Measurements from ENCODE around the gene SCYGR4.

Gene SCYGR4

GRCh38 chr2:227613272-227613660 lies 4.0 kb upstream of the SCYGR4 start:
- Histone ChIP-seq H3K9me3 (ENCODE audit: control insufficient read depth in 2 of 2, low read length in 2 of 2) (no peaks in the 10 kb centered on the region), H3K4me1 (ENCODE audit: control insufficient read depth in 2 of 2, insufficient read depth in 2 of 2, low read length in 2 of 2) (no peaks in the 10 kb centered on the region), H3K9ac (ENCODE audit: low read depth in 1 of 2, low read length in 2 of 2) (no peak overlapping the region), H3K27ac (ENCODE audit: low read depth in 2 of 2, low read length in 2 of 2) (no peak overlapping the region), H3K36me3 (ENCODE audit: control insufficient read depth in 2 of 2, insufficient read depth in 2 of 2, low read length in 2 of 2) (no peaks in the 10 kb centered on the region), H3K27me3 (ENCODE audit: control insufficient read depth in 2 of 2, insufficient read depth in 2 of 2, low read length in 2 of 2) (no peaks in the 10 kb centered on the region), H3K4me3 (ENCODE audit: low read length in 2 of 2) (no peak overlapping the region)

- no peak overlapping the region for H3K27ac ChIP-seq (ENCODE audit: low read depth in 2 of 2, low read length in 2 of 2)
- no peaks in the 10 kb centered on the region for H3K36me3 ChIP-seq (ENCODE audit: control insufficient read depth in 2 of 2, insufficient read depth in 2 of 2, low read length in 2 of 2)
- no peak overlapping the region for H3K9ac ChIP-seq (ENCODE audit: low read depth in 1 of 2, low read length in 2 of 2)
- H3K9me3 ChIP-seq (ENCODE audit: control insufficient read depth in 2 of 2, low read length in 2 of 2) = no peaks in the 10 kb centered on the region
- H3K27me3 ChIP-seq (ENCODE audit: control insufficient read depth in 2 of 2, insufficient read depth in 2 of 2, low read length in 2 of 2) = no peaks in the 10 kb centered on the region
- H3K4me1 ChIP-seq (ENCODE audit: control insufficient read depth in 2 of 2, insufficient read depth in 2 of 2, low read length in 2 of 2) = no peaks in the 10 kb centered on the region
- no peak overlapping the region for H3K4me3 ChIP-seq (ENCODE audit: low read length in 2 of 2)
Observed at GRCh38 chr2:227614246-227614645, 3.1 kb upstream of the SCYGR4 start.

DNA sequence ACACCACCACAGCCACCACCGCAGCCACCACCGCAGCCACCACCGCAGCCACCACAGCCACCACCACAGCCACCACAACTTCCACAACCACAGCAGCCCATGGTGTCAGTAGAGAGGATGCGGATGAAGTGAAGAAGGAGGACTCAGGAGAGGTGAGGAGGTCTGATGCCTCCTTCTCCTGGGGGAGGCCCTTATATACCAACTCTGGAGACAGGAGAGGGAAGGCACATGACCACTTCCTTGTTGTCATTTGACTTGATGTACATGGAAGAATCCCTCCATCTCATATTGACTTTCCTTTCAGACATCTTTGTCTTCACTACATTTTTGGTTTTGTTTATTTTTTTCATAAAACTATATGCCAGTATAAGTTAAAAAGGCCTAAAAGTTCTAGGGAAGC lies 2.6 kb upstream of the SCYGR4 start, which contains the start of gene SCYGR3:
Gene SCYGR3 (minus strand): TSS at position 101 of the 400 bp plus-strand sequence. CDS start 0 bp downstream, at position 101.
- Histone ChIP-seq H3K27ac (ENCODE audit: low read depth in 2 of 2, low read length in 2 of 2) (no peak within 1 kb of the TSS), H3K4me3 (ENCODE audit: low read length in 2 of 2) (no peak within 1 kb of the TSS), H3K36me3 (ENCODE audit: control insufficient read depth in 2 of 2, insufficient read depth in 2 of 2, low read length in 2 of 2) (no peaks in the 10 kb centered on the region), H3K4me1 (ENCODE audit: control insufficient read depth in 2 of 2, insufficient read depth in 2 of 2, low read length in 2 of 2) (no peaks in the 10 kb centered on the region), H3K9me3 (ENCODE audit: control insufficient read depth in 2 of 2, low read length in 2 of 2) (no peaks in the 10 kb centered on the region), H3K27me3 (ENCODE audit: control insufficient read depth in 2 of 2, insufficient read depth in 2 of 2, low read length in 2 of 2) (no peaks in the 10 kb centered on the region), H3K9ac (ENCODE audit: low read depth in 1 of 2, low read length in 2 of 2) (no peak within 1 kb of the TSS)

- Histone ChIP-seq H3K9me3 (ENCODE audit: control insufficient read depth in 2 of 2, low read length in 2 of 2) (no peaks in the 10 kb centered on the region), H3K27ac (ENCODE audit: low read depth in 2 of 2, low read length in 2 of 2) (no peak overlapping the region), H3K27me3 (ENCODE audit: control insufficient read depth in 2 of 2, insufficient read depth in 2 of 2, low read length in 2 of 2) (no peaks in the 10 kb centered on the region), H3K4me3 (ENCODE audit: low read length in 2 of 2) (no peak overlapping the region), H3K36me3 (ENCODE audit: control insufficient read depth in 2 of 2, insufficient read depth in 2 of 2, low read length in 2 of 2) (no peaks in the 10 kb centered on the region), H3K4me1 (ENCODE audit: control insufficient read depth in 2 of 2, insufficient read depth in 2 of 2, low read length in 2 of 2) (no peaks in the 10 kb centered on the region), H3K9ac (ENCODE audit: low read depth in 1 of 2, low read length in 2 of 2) (no peak overlapping the region)
Observed at GRCh38 chr2:227615181-227615580, 2.1 kb upstream of the SCYGR4 start.

DNA sequence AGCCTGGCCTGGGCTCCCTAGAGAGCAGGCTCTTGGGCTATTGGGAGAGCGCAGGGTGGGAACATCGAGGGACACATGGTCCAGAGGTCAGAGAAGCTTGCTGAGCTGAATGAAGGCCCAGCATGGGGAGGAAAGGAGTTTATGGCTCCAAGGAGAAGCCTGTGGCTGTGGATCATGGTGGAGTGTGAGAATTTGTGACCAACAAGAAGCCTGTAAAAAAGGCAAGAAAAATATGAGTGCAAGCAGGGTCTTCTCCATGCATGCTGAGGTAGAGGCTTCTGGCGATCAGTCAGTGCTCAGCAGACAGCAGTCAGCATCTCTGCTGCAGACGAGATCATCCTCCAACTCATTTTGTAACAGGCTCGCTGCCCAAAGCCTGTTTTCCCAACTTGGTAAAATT lies 1.4 kb upstream of the SCYGR4 start:
- Histone ChIP-seq H3K9me3 (ENCODE audit: control insufficient read depth in 2 of 2, low read length in 2 of 2) (no peaks in the 10 kb centered on the region), H3K27me3 (ENCODE audit: control insufficient read depth in 2 of 2, insufficient read depth in 2 of 2, low read length in 2 of 2) (no peaks in the 10 kb centered on the region), H3K4me3 (ENCODE audit: low read length in 2 of 2) (no peak overlapping the region), H3K9ac (ENCODE audit: low read depth in 1 of 2, low read length in 2 of 2) (no peak overlapping the region), H3K4me1 (ENCODE audit: control insufficient read depth in 2 of 2, insufficient read depth in 2 of 2, low read length in 2 of 2) (no peaks in the 10 kb centered on the region), H3K27ac (ENCODE audit: low read depth in 2 of 2, low read length in 2 of 2) (no peak overlapping the region), H3K36me3 (ENCODE audit: control insufficient read depth in 2 of 2, insufficient read depth in 2 of 2, low read length in 2 of 2) (no peaks in the 10 kb centered on the region)

- Histone ChIP-seq H3K4me3 (ENCODE audit: low read length in 2 of 2) (no peak overlapping the region), H3K36me3 (ENCODE audit: control insufficient read depth in 2 of 2, insufficient read depth in 2 of 2, low read length in 2 of 2) (no peaks in the 10 kb centered on the region), H3K9ac (ENCODE audit: low read depth in 1 of 2, low read length in 2 of 2) (no peak overlapping the region), H3K4me1 (ENCODE audit: control insufficient read depth in 2 of 2, insufficient read depth in 2 of 2, low read length in 2 of 2) (no peaks in the 10 kb centered on the region), H3K27me3 (ENCODE audit: control insufficient read depth in 2 of 2, insufficient read depth in 2 of 2, low read length in 2 of 2) (peaks cover 0 to 3% of the 10 kb centered on the region in 2 donors), H3K9me3 (ENCODE audit: control insufficient read depth in 2 of 2, low read length in 2 of 2) (no peaks in the 10 kb centered on the region), H3K27ac (ENCODE audit: low read depth in 2 of 2, low read length in 2 of 2) (no peak overlapping the region)
Observed at GRCh38 chr2:227616631-227617030, 667 bp upstream of the SCYGR4 start.

DNA sequence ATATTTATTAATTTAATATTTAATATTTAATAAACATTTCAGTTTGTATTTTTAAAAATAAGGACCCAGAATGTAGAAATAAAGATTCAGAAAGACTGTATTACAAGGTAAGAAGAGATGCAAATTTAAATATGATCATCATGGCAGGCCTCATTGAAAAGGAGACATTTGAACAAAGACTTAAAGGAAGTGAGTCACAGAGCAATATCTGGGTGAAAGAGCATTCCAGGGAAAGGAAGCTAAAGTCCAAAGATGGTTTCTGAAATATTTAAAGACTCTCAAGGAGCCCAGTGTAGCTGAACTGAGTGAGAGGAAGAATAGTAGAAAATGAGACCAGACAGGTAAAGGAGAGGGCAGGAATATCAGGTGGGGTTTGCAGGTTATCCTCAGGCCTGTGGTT lies 5.9 kb downstream of the SCYGR4 start:
- no peaks in the 10 kb centered on the region for H3K9me3 ChIP-seq (ENCODE audit: control insufficient read depth in 2 of 2, low read length in 2 of 2)
- no peak overlapping the region for H3K9ac ChIP-seq (ENCODE audit: low read depth in 1 of 2, low read length in 2 of 2)
- no peak overlapping the region for H3K4me3 ChIP-seq (ENCODE audit: low read length in 2 of 2)
- H3K36me3 ChIP-seq (ENCODE audit: control insufficient read depth in 2 of 2, insufficient read depth in 2 of 2, low read length in 2 of 2) = no peaks in the 10 kb centered on the region
- H3K27ac ChIP-seq (ENCODE audit: low read depth in 2 of 2, low read length in 2 of 2) = no peak overlapping the region
- no peaks in the 10 kb centered on the region for H3K4me1 ChIP-seq (ENCODE audit: control insufficient read depth in 2 of 2, insufficient read depth in 2 of 2, low read length in 2 of 2)
- peaks cover 0 to 3% of the 10 kb centered on the region in 2 donors for H3K27me3 ChIP-seq (ENCODE audit: control insufficient read depth in 2 of 2, insufficient read depth in 2 of 2, low read length in 2 of 2)

- no peaks in the 10 kb centered on the region for H3K36me3 ChIP-seq (ENCODE audit: control insufficient read depth in 2 of 2, insufficient read depth in 2 of 2, low read length in 2 of 2)
- H3K4me1 ChIP-seq (ENCODE audit: control insufficient read depth in 2 of 2, insufficient read depth in 2 of 2, low read length in 2 of 2) = no peaks in the 10 kb centered on the region
- H3K27ac ChIP-seq (ENCODE audit: low read depth in 2 of 2, low read length in 2 of 2) = no peak overlapping the region
- H3K27me3 ChIP-seq (ENCODE audit: control insufficient read depth in 2 of 2, insufficient read depth in 2 of 2, low read length in 2 of 2) = peaks cover 0 to 3% of the 10 kb centered on the region in 2 donors
- H3K9ac ChIP-seq (ENCODE audit: low read depth in 1 of 2, low read length in 2 of 2) = no peak overlapping the region
- H3K9me3 ChIP-seq (ENCODE audit: control insufficient read depth in 2 of 2, low read length in 2 of 2) = no peaks in the 10 kb centered on the region
- H3K4me3 ChIP-seq (ENCODE audit: low read length in 2 of 2) = no peak overlapping the region
Observed at GRCh38 chr2:227625420-227625819, 8.1 kb downstream of the SCYGR4 start.

DNA sequence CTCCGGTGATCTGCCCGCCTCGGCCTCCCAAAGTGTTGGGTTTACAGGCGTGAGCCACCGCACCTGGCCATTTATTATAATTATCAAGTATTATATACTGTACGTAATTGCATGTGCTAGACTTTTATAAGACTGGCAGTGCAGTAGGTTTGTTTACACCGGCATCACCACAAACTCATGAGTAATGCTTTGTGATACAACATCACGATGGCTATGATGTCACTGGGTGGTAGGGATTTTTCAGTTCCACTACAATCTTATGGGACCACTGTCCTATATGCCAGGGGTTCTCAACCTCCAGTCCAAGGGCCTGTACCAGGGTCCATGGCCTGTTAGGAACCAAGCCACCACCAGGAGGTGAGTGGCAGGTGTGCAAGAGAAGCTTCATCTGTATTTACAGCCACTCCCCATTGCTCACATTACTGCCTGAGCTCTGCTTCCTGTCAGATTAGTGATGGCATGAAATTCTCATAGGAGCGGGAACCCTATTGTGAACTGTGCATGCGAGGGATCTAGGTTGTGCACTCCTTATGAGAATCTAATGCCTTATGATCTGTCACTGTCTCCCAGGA lies 9.4 kb downstream of the SCYGR4 start:
- no peaks in the 10 kb centered on the region for H3K4me1 ChIP-seq (ENCODE audit: control insufficient read depth in 2 of 2, insufficient read depth in 2 of 2, low read length in 2 of 2)
- no peaks in the 10 kb centered on the region for H3K36me3 ChIP-seq (ENCODE audit: control insufficient read depth in 2 of 2, insufficient read depth in 2 of 2, low read length in 2 of 2)
- no peaks in the 10 kb centered on the region for H3K27me3 ChIP-seq (ENCODE audit: control insufficient read depth in 2 of 2, insufficient read depth in 2 of 2, low read length in 2 of 2)
- H3K9me3 ChIP-seq (ENCODE audit: control insufficient read depth in 2 of 2, low read length in 2 of 2) = no peaks in the 10 kb centered on the region
- no peak overlapping the region for H3K4me3 ChIP-seq (ENCODE audit: low read length in 2 of 2)
- H3K9ac ChIP-seq (ENCODE audit: low read depth in 1 of 2, low read length in 2 of 2) = no peak overlapping the region
- no peak overlapping the region for H3K27ac ChIP-seq (ENCODE audit: low read depth in 2 of 2, low read length in 2 of 2)

DNA sequence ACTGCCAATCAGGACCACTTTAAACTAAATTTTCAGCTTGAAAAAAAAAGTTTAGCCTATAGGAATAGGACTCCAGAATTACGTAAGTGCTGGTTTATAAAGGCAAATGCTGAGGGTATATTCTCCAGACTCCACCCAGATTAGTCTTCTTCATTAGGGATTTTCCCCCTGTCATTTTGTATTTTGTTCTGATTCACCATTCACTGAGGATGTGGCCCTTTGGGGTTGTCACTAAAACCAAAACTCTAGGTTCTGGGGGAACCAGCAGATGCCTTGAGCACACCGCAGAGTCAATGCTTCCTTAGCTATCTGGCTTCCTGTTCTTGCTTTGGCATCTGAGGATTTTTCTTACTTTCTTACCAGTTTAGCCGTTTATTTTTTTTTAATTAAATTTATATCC lies 10.5 kb downstream of the SCYGR4 start:
- Histone ChIP-seq H3K36me3 (ENCODE audit: control insufficient read depth in 2 of 2, insufficient read depth in 2 of 2, low read length in 2 of 2) (no peaks in the 10 kb centered on the region), H3K9ac (ENCODE audit: low read depth in 1 of 2, low read length in 2 of 2) (no peak overlapping the region), H3K27ac (ENCODE audit: low read depth in 2 of 2, low read length in 2 of 2) (no peak overlapping the region), H3K27me3 (ENCODE audit: control insufficient read depth in 2 of 2, insufficient read depth in 2 of 2, low read length in 2 of 2) (no peaks in the 10 kb centered on the region), H3K9me3 (ENCODE audit: control insufficient read depth in 2 of 2, low read length in 2 of 2) (no peaks in the 10 kb centered on the region), H3K4me1 (ENCODE audit: control insufficient read depth in 2 of 2, insufficient read depth in 2 of 2, low read length in 2 of 2) (no peaks in the 10 kb centered on the region), H3K4me3 (ENCODE audit: low read length in 2 of 2) (no peak overlapping the region)

DNA sequence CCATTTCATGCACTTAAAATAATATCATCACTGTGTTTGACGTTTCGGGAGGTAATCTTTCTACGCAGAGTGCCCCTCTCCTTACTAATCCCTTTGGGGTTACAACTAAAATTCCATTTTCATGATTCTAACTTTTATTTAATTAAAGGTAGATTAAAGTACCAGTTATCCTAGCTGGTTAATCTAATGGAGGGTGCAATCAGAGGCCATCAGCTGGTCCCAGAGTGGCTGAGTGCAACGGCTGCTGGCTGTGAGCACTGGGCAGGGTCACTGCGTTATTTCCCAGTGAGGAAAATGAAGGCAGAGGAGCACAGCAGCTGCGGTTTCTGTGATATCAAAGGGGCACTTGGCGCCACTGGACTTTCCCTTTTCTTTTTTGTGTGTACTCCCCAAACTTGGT lies 12.1 kb downstream of the SCYGR4 start:
- H3K4me1 ChIP-seq (ENCODE audit: control insufficient read depth in 2 of 2, insufficient read depth in 2 of 2, low read length in 2 of 2) = no peaks in the 10 kb centered on the region
- no peaks in the 10 kb centered on the region for H3K36me3 ChIP-seq (ENCODE audit: control insufficient read depth in 2 of 2, insufficient read depth in 2 of 2, low read length in 2 of 2)
- H3K27me3 ChIP-seq (ENCODE audit: control insufficient read depth in 2 of 2, insufficient read depth in 2 of 2, low read length in 2 of 2) = no peaks in the 10 kb centered on the region
- no peak overlapping the region for H3K27ac ChIP-seq (ENCODE audit: low read depth in 2 of 2, low read length in 2 of 2)
- no peak overlapping the region for H3K9ac ChIP-seq (ENCODE audit: low read depth in 1 of 2, low read length in 2 of 2)
- H3K4me3 ChIP-seq (ENCODE audit: low read length in 2 of 2) = no peak overlapping the region
- no peaks in the 10 kb centered on the region for H3K9me3 ChIP-seq (ENCODE audit: control insufficient read depth in 2 of 2, low read length in 2 of 2)

Measured in mucosa of rectum (tissue), 2 donors.